IPS-20b (cell line): Measurements from ENCODE around the gene PLCE1.

Source experiments
- H3K27ac ChIP-seq: one replicate; pipeline ENCODE4 v1.5.1; 2013; ENCODE audit warnings: low read length
- H3K27me3 ChIP-seq: 2 replicates; pipeline ENCODE4 v1.6.1; 2013; ENCODE audit warnings: mild to moderate bottlenecking, low read length, inconsistent platforms; ENCODE audit not compliant: insufficient read depth
- H3K36me3 ChIP-seq: 2 replicates; pipeline ENCODE4 v1.6.1; 2013; ENCODE audit warnings: low read depth, mild to moderate bottlenecking, inconsistent platforms, low read length, moderate library complexity; ENCODE audit not compliant: insufficient read depth
- H3K4me1 ChIP-seq: 2 replicates; pipeline ENCODE4 v1.6.1; 2013; ENCODE audit warnings: mild to moderate bottlenecking, control low read depth, inconsistent platforms, low read length, moderate library complexity; ENCODE audit not compliant: insufficient read depth
- H3K4me3 ChIP-seq: 2 replicates; pipeline ENCODE4 v1.5.1; 2013; ENCODE audit warnings: mild to moderate bottlenecking, low read length, inconsistent platforms
- H3K9ac ChIP-seq: 2 replicates; pipeline ENCODE4 v1.6.1; 2013; ENCODE audit warnings: low read depth, mild to moderate bottlenecking, inconsistent platforms, low read length, moderate library complexity
- H3K9me3 ChIP-seq: 2 replicates; pipeline ENCODE4 v1.6.1; 2013; ENCODE audit warnings: mild to moderate bottlenecking, low read depth, low read length, inconsistent platforms; ENCODE audit not compliant: insufficient read depth

Gene PLCE1

GRCh38 chr10:93995598-93996271 lies 2.0 kb downstream of the PLCE1 start:
- Histone ChIP-seq H3K4me3 (no peak overlapping the region), H3K9ac (no peak overlapping the region), H3K9me3 (no peaks in the 10 kb centered on the region), H3K27ac (no peak overlapping the region), H3K27me3 (peaks cover 88% of the 10 kb centered on the region), H3K36me3 (no peaks in the 10 kb centered on the region), H3K4me1 (no peaks in the 10 kb centered on the region)

GRCh38 chr10:93996551-93996950 lies 2.8 kb downstream of the PLCE1 start:
- no peak overlapping the region for H3K27ac ChIP-seq

DNA sequence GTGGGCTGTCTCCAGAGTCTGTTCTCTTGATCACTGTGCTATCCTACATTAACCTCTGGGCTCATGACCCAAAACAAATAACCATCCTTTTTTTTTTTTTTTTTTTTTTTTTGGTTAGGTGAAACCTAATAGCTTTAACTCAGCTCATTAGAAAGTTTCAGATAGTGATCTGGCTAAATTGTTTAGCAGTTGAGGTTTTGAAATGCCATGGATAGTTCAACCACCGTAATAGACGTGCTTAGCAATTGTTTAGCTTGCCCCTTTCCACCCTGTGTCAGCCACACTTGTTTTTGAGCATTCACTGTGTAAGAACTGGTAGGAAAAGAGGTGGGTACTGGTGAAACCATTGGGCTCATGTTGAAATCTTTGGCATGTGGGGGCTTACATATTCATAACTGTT lies 3.8 kb downstream of the PLCE1 start:
- no peaks in the 10 kb centered on the region for H3K4me1 ChIP-seq
- H3K27ac ChIP-seq: no peak overlapping the region
- H3K27me3 ChIP-seq: peaks cover 70% of the 10 kb centered on the region
- no peaks in the 10 kb centered on the region for H3K9me3 ChIP-seq
- no peaks in the 10 kb centered on the region for H3K36me3 ChIP-seq
- no peak overlapping the region for H3K9ac ChIP-seq
- H3K4me3 ChIP-seq: no peak overlapping the region

More at GRCh38 chr10:93996551-93996950, 2.8 kb downstream of the PLCE1 start:
- H3K36me3 ChIP-seq: no peaks in the 10 kb centered on the region
- no peaks in the 10 kb centered on the region for H3K4me1 ChIP-seq
- H3K27me3 ChIP-seq: peaks cover 80% of the 10 kb centered on the region
- no peak overlapping the region for H3K4me3 ChIP-seq
- H3K9me3 ChIP-seq: no peaks in the 10 kb centered on the region
- no peak overlapping the region for H3K9ac ChIP-seq

DNA sequence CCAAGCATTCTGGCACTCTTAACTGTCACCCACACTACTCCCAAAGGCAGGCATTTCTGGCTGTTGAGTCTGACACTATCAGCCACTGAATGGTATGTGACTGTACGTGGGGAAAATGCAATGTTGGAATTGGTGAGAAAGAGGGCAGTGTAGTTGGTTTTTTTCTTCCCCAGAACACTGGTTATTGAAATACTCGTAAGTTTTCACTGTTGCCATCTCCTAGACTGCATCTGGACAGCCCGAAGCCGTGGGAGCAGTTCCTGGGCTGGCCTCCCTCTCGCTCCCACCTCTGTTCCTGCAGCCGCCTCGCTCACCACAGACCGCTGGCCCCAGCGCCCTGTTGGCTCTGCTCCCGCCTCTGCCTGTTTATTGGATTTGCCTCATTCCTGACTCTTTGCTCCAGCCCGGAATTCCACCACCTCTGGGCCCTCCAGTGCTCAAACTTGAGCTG lies 5.7 kb downstream of the PLCE1 start:
- no peak overlapping the region for H3K27ac ChIP-seq
- H3K4me3 ChIP-seq: no peak overlapping the region
- peaks cover 53% of the 10 kb centered on the region for H3K27me3 ChIP-seq
- no peak overlapping the region for H3K9ac ChIP-seq
- H3K9me3 ChIP-seq: no peaks in the 10 kb centered on the region
- H3K36me3 ChIP-seq: no peaks in the 10 kb centered on the region
- H3K4me1 ChIP-seq: no peaks in the 10 kb centered on the region

- H3K4me1 ChIP-seq: no peaks in the 10 kb centered on the region
- peaks cover 39% of the 10 kb centered on the region for H3K27me3 ChIP-seq
- H3K9me3 ChIP-seq: no peaks in the 10 kb centered on the region
- no peaks in the 10 kb centered on the region for H3K36me3 ChIP-seq
- H3K27ac ChIP-seq: no peak overlapping the region
- no peak overlapping the region for H3K4me3 ChIP-seq
- H3K9ac ChIP-seq: no peak overlapping the region
Observed at GRCh38 chr10:94000638-94001415, 7.1 kb downstream of the PLCE1 start.

- Histone ChIP-seq H3K27me3 (peaks cover 33% of the 10 kb centered on the region), H3K9ac (no peak overlapping the region), H3K36me3 (no peaks in the 10 kb centered on the region), H3K27ac (no peak overlapping the region), H3K4me3 (no peak overlapping the region), H3K4me1 (no peaks in the 10 kb centered on the region), H3K9me3 (no peaks in the 10 kb centered on the region)
Observed at GRCh38 chr10:94001416-94001810, 7.7 kb downstream of the PLCE1 start.

- no peaks in the 10 kb centered on the region for H3K36me3 ChIP-seq
- H3K9ac ChIP-seq: no peak overlapping the region
- H3K27me3 ChIP-seq: peaks cover 25% of the 10 kb centered on the region
- no peak overlapping the region for H3K4me3 ChIP-seq
- H3K9me3 ChIP-seq: no peaks in the 10 kb centered on the region
- no peaks in the 10 kb centered on the region for H3K4me1 ChIP-seq
- H3K27ac ChIP-seq: no peak overlapping the region
Observed at GRCh38 chr10:94002156-94002555, 8.4 kb downstream of the PLCE1 start.

GRCh38 chr10:94003488-94003887 lies 9.8 kb downstream of the PLCE1 start:
- Histone ChIP-seq H3K4me1 (no peaks in the 10 kb centered on the region), H3K36me3 (no peaks in the 10 kb centered on the region), H3K9me3 (no peaks in the 10 kb centered on the region), H3K27me3 (peaks cover 12% of the 10 kb centered on the region), H3K27ac (no peak overlapping the region), H3K4me3 (no peak overlapping the region), H3K9ac (no peak overlapping the region)

DNA sequence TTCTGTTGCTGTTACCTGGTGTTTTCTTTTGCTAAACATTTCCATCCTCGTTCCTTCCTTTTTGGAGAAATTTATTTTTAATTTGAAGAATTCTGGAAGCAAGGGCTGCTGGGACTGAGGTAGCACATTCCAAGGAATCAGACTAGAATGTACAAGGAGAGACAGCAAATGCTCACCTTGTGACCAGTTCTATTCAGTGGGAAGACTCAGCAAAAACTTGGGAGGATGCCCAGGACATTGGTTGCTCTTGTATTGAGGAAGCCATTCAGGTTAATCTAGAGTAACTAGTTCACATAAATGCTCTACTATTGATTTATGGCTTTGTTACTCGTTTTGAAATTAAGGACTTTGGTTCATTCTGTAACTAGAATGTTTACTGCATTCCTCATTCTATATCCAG lies 11.3 kb downstream of the PLCE1 start:
- H3K27ac ChIP-seq: no peak overlapping the region
- no peaks in the 10 kb centered on the region; the same call in 1 of the 2 replicates for H3K9me3 ChIP-seq
- no peak overlapping the region for H3K9ac ChIP-seq

DNA sequence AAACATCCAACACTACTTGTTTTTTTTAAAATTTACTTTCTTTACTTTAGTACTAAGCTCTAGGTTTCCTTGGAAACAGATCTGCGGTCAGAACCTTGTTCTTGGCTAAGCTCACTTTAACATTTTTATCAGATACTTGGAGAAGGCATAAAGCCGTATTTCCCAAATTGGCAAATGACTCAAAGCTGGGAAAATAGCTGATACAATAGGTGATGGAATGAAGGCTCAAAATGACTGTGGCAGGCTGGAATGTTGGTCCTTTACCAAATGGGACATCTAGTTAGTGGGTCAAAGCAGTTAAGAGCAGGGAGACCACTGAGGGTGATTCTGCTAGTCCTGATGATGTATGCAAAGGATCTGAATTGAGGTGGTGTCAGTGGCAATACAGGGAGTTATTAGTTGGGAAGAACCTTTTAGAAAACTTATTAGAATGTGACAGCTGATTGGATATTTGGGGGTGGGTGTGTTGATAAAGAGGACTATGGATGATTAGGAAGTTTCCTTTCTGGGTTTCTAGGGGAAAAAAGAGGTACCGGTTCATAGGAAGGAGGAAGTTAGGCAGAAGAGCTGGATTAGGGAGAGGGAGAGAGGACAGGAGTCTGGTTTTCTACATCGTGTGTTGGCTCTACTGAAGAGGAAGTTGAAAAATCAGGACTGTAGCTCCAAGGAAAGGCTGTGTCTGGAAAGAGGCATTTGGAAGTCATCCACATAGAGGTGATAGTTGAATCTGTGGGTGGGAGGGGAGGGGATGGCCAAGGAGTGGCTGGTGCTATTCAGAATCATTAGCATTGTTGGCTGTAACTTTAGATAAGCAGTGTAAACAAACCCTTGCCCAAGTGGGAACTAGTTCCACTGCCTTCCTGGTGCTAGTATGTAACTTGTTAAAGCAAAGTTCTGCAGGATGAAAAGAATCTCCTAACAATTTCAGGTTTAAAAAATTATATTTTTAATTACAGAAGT lies 13.1 kb downstream of the PLCE1 start:
- Histone ChIP-seq H3K9me3 (no peaks in the 10 kb centered on the region; the same call in 1 of the 2 replicates), H3K27me3 (no peaks in the 10 kb centered on the region), H3K9ac (no peak overlapping the region), H3K4me1 (no peaks in the 10 kb centered on the region), H3K4me3 (no peak overlapping the region), H3K27ac (no peak overlapping the region), H3K36me3 (no peaks in the 10 kb centered on the region)

More for the DNA sequence above, 11.3 kb downstream of the PLCE1 start:
- Histone ChIP-seq H3K4me3 (no peak overlapping the region), H3K4me1 (no peaks in the 10 kb centered on the region), H3K36me3 (no peaks in the 10 kb centered on the region), H3K27me3 (no peaks in the 10 kb centered on the region; the same call in 1 of the 2 replicates)

GRCh38 chr10:94008526-94008925 lies 14.8 kb downstream of the PLCE1 start:
- H3K4me1 ChIP-seq: no peaks in the 10 kb centered on the region
- no peaks in the 10 kb centered on the region; the same call in 1 of the 2 replicates for H3K9me3 ChIP-seq
- H3K9ac ChIP-seq: no peak overlapping the region
- no peaks in the 10 kb centered on the region for H3K27me3 ChIP-seq
- H3K36me3 ChIP-seq: no peaks in the 10 kb centered on the region
- no peak overlapping the region for H3K4me3 ChIP-seq
- no peak overlapping the region for H3K27ac ChIP-seq
